HepG2 (cell line): ENCODE data around the gene SLC25A44. TPM values are rescaled to one million over a fixed set of nuclear protein-coding genes. Genes with fewer than 3 reads are reported as not detected.

Experiments used
- ATAC-seq: fragments of 200-7000 bp; cut with Tn5 transposase; 3 replicates; pipeline ENCODE4 v1.9.1; 2020; ENCODE audit warnings: mild to moderate bottlenecking, moderate library complexity
- BruUV-seq: library from RNA; stranded (reverse); fragments of 400-500 nt; replicated peaks from 2 replicates; lab custom pipeline; 2021; lab: Mats Ljungman, UMichigan
- CTCF ChIA-PET: fragments of 300-600 bp; formaldehyde crosslinking; extraction: SDS; loops from one replicate; lab custom pipeline; 2021; ENCODE audit warnings: low total read pairs, inconsistent platforms, low intra/inter-chr PET ratio; lab: Yijun Ruan, JAX
- POLR2A ChIA-PET: fragments of 350-600 bp; sonication (Branson Sonifier 250); formaldehyde crosslinking; loops from one replicate; lab custom pipeline; 2020; ENCODE audit warnings: antibody characterized with exemption, inconsistent platforms; lab: Yijun Ruan, JAX
- DNase-seq: peaks from one replicate; pipeline ENCODE4 v3.0.0-alpha.2; 2015; ENCODE audit warnings: low spot score
- FAIRE-seq: peaks from 3 replicates; lab custom pipeline; 2011; peaks lifted over from hg19 to GRCh38; lab: Jason Lieb, UNC
- H2AFZ ChIP-seq: one replicate; pipeline ENCODE4 v1.6.1; 2011; ENCODE audit warnings: low read length, inconsistent platforms
- H3K27ac ChIP-seq: fragments of 300-600 bp; 3 replicates; pipeline ENCODE4 v1.8.0; 2011; ENCODE audit warnings: mixed run types, mild to moderate bottlenecking, mixed read lengths, low read length, inconsistent platforms; ENCODE audit not compliant: insufficient read depth; ENCODE audit errors: extremely low read length
- H3K27me3 ChIP-seq, 2 experiments: fragments of 200-600 bp in 1 of 2; 2 replicates in 1 of 2; 3 replicates in 1 of 2; pipeline versions ENCODE4 v1.6.0 to v1.8.0; 2011; ENCODE audit warnings: low read length in 2 of 2, mild to moderate bottlenecking in 2 of 2, moderate library complexity in 2 of 2, inconsistent platforms in 1 of 2; ENCODE audit not compliant: insufficient read depth in 2 of 2, control insufficient read depth in 1 of 2
- H3K36me3 ChIP-seq, 2 experiments: fragments of 200-600 bp in 1 of 2; replicated peaks in 1 of 2; 2 replicates in 1 of 2; 3 replicates in 1 of 2; pipeline versions ENCODE4 v1.5.1 to v1.8.0; 2011; ENCODE audit warnings: low read length in 2 of 2, inconsistent platforms in 1 of 2; ENCODE audit not compliant: insufficient read depth in 2 of 2, control insufficient read depth in 1 of 2
- H3K4me1 ChIP-seq: 2 replicates; pipeline ENCODE4 v1.5.1; 2012; ENCODE audit warnings: low read length, inconsistent platforms; ENCODE audit not compliant: insufficient read depth
- H3K4me2 ChIP-seq: 2 replicates; pipeline ENCODE4 v1.6.0; 2011; ENCODE audit warnings: low read depth, low read length, inconsistent platforms
- H3K4me3 ChIP-seq, 3 experiments: fragments of 200-600 bp in 1 of 3; sonication (generic), shearing (Covaris generic) in 1 of 3; replicated peaks in 1 of 3; 2 replicates each; pipeline ENCODE4 v1.5.1; 2011 to 2016; ENCODE audit warnings: low read length in 3 of 3, inconsistent platforms in 2 of 3, low read depth in 2 of 3, mild to moderate bottlenecking in 2 of 3, control low read depth in 1 of 3, mixed read lengths in 1 of 3; ENCODE audit not compliant: insufficient read depth in 1 of 3
- H3K79me2 ChIP-seq: one replicate; pipeline ENCODE4 v1.6.1; 2011; ENCODE audit warnings: low read length, inconsistent platforms; ENCODE audit not compliant: insufficient read depth
- H3K9ac ChIP-seq: 2 replicates; pipeline ENCODE4 v1.6.0; 2011; ENCODE audit warnings: mild to moderate bottlenecking, low read depth, low read length, inconsistent platforms; ENCODE audit not compliant: insufficient read depth
- H3K9me3 ChIP-seq: 2 replicates; pipeline ENCODE4 v1.5.1; 2012; ENCODE audit warnings: mild to moderate bottlenecking, low read length
- H4K20me1 ChIP-seq: 2 replicates; pipeline ENCODE4 v1.6.0; 2011; ENCODE audit warnings: inconsistent platforms, mild to moderate bottlenecking, low read length, moderate library complexity; ENCODE audit not compliant: insufficient read depth
- HMGXB4 ChIP-seq, 2 experiments: sonication (generic) in 1 of 2; formaldehyde crosslinking in 1 of 2; IDR thresholded peaks; 2 replicates each; pipeline versions ENCODE4 v1.4.0 to v1.6.1; 2018 to 2020; ENCODE audit warnings: missing genetic modification reagents in 2 of 2, borderline replicate concordance in 1 of 2, low read depth in 1 of 2, mild to moderate bottlenecking in 1 of 2, missing biosample characterization in 1 of 2
- HNRNPL ChIP-seq: fragments of 200-400 bp; formaldehyde crosslinking; IDR thresholded peaks from 2 replicates; pipeline ENCODE4 v1.6.1; 2017; ENCODE audit warnings: mild to moderate bottlenecking, low read depth, low read length
- MYNN ChIP-seq: sonication (generic); formaldehyde crosslinking; IDR thresholded peaks from 2 replicates; pipeline ENCODE4 v1.4.0; 2020; ENCODE audit warnings: mild to moderate bottlenecking, low read depth, missing genetic modification reagents
- MZF1 ChIP-seq: sonication (generic); formaldehyde crosslinking; IDR thresholded peaks from 2 replicates; pipeline ENCODE4 v1.8.1; 2023; ENCODE audit warnings: mild to moderate bottlenecking, missing genetic modification reagents, borderline replicate concordance
- NCOA2 ChIP-seq: sonication (generic); formaldehyde crosslinking; IDR thresholded peaks from 2 replicates; pipeline ENCODE4 v1.8.0; 2022; ENCODE audit warnings: inconsistent platforms
- NFKBIZ ChIP-seq: IDR thresholded peaks from 2 replicates; pipeline ENCODE4 v1.6.1; 2018; ENCODE audit warnings: missing genetic modification reagents, missing compliant biosample characterization
- PRDM15 ChIP-seq: sonication (generic); formaldehyde crosslinking; IDR thresholded peaks from 2 replicates; pipeline ENCODE4 v1.4.0; 2020; ENCODE audit warnings: missing genetic modification reagents
- SIX1 ChIP-seq: sonication (generic); formaldehyde crosslinking; IDR thresholded peaks from 2 replicates; pipeline ENCODE4 v1.4.0; 2020; ENCODE audit warnings: missing genetic modification reagents, borderline replicate concordance
- TAF1 ChIP-seq: sonication (generic); formaldehyde crosslinking; IDR thresholded peaks from 2 replicates; pipeline ENCODE4 v1.4.0; 2020; ENCODE audit warnings: missing genetic modification reagents
- ZBTB38 ChIP-seq: sonication (generic); formaldehyde crosslinking; IDR thresholded peaks from 2 replicates; pipeline ENCODE4 v1.5.1; 2020; ENCODE audit warnings: mild to moderate bottlenecking, missing genetic modification reagents
- ZC3H4 ChIP-seq: sonication (generic); formaldehyde crosslinking; IDR thresholded peaks from 2 replicates; pipeline ENCODE4 v1.4.0; 2020; ENCODE audit warnings: missing genetic modification reagents, borderline replicate concordance
- ZFP62 ChIP-seq: sonication (generic); formaldehyde crosslinking; IDR thresholded peaks from 2 replicates; pipeline ENCODE4 v1.4.0; 2020; ENCODE audit warnings: missing genetic modification reagents
- ZNF121 ChIP-seq: sonication (generic); formaldehyde crosslinking; IDR thresholded peaks from 2 replicates; pipeline ENCODE4 v1.5.0; 2020; ENCODE audit warnings: mild to moderate bottlenecking, missing genetic modification reagents
- WGBS: methylation state at CpG from one replicate; pipeline ENCODE4 v1.1.6; 2017; ENCODE audit warnings: low lambda C conversion rate; 5-methylcytosine and 5-hydroxymethylcytosine counted together
- in situ Hi-C: cut with HindIII; loops from 2 replicates; pipeline ENCODE4 v1.10.0; 2017; ENCODE audit warnings: low pct_unique_long_range_greater_than_20kb; ENCODE audit not compliant: extremely low pct_ligation_motif_present
- intact Hi-C: fragments of 100-400 bp; cut with micrococcal nuclease; formaldehyde crosslinking; loops from one replicate; pipeline ENCODE4 v1.10.0; 2022; ENCODE audit not compliant: unreplicated experiment
- polyA plus RNA-seq, 8 experiments: library from polyadenylated mRNA; depleted of rRNA in 3 of 8; stranded (reverse) in 7 of 8; unstranded in 1 of 8; fragments of >200 nt; fragmentation: Illumina TruSeq in 4 of 8; extraction: Trizol in 4 of 8; gene quantifications; 2 replicates each; pipeline versions ENCODE4 v1.2.1 to v1.2.3, GENCODE V29; 2011 to 2016; ENCODE audit warnings: low read depth in 4 of 8, missing spikeins in 1 of 8, mixed read lengths in 1 of 8; ENCODE audit not compliant: insufficient read depth in 1 of 8
- total RNA-seq, 5 experiments: library from RNA; depleted of rRNA; stranded (reverse); fragments of >200 nt; fragmentation: Illumina TruSeq; extraction: Trizol; gene quantifications; 2 replicates each; pipeline ENCODE4 v1.2.3, GENCODE V29; 2016; ENCODE audit warnings: low read depth in 1 of 5

SLC25A44 gene
- total and polyA plus RNA-seq, 2 of the 13 experiments (the other 11 are each of a cell fraction or from before 2014, with no cell fraction given) = 10.7 to 13.4 TPM

DNA sequence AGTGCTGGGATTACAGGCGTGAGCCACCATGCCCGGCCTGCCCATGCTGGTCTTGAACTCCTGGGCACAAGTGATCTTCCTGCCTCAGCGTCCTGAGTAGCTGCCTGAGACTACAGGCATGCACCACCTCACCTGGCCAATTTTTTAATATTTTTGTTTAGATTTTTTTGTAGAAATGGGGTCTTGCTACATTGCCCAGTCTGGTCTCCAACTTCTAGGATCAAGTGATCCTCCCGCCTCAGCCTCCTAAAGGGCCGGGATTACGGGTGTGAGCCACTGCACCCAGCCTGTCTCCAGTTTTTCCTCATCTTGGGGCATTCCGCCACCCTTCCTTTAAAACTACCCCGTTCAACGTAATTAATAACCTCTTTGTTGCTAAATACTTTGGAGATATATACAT lies 26.3 kb downstream of the SLC25A44 start:
- no peaks in the 10 kb centered on the region for H3K9me3 ChIP-seq
- WGBS = 96% methylated on average over 9 of the region's 9 CpGs
- FAIRE-seq = no peak
- intact Hi-C loops (no loop called here), in situ Hi-C loops (no loop called here)
- BruUV-seq = no TSS peak
- H3K4me2 ChIP-seq = no peak overlapping the region
- ChIA-PET POLR2A (interaction anchor here (1.3 kb wide), 1 partner anchor 27 kb away, joined by 4 read pairs; the partner anchor contains the start of gene SLC25A44), CTCF (no interaction called here)
- no peak overlapping the region for H2AFZ ChIP-seq
- peaks cover 16 to 33% of the 10 kb centered on the region in 2 experiments; a peak in 4 of 5 replicates for H3K36me3 ChIP-seq
- peaks cover 26% of the 10 kb centered on the region for H3K4me1 ChIP-seq
- DNase-seq = no peak
- no peaks in the 10 kb centered on the region for H3K27me3 ChIP-seq
- peaks cover 12% of the 10 kb centered on the region for H3K79me2 ChIP-seq
- TF ChIP-seq SIX1 (CRISPR knock-in tag) (no peak), NFKBIZ (no peak), ZNF121 (CRISPR knock-in tag) (peak; percentile 68; the same call in 1 of the 2 replicates), MZF1 (CRISPR knock-in tag) (no peak)
- no peak for ATAC-seq
- H4K20me1 ChIP-seq = no peaks in the 10 kb centered on the region
- H3K4me3 ChIP-seq = no peak overlapping the region
- H3K9ac ChIP-seq = no peak overlapping the region
- no peak overlapping the region for H3K27ac ChIP-seq

- ChIA-PET POLR2A (interaction anchor here (4.5 kb wide), 1 partner anchor 10 kb away, joined by 61 read pairs; the partner anchor contains the start of gene PMF1), CTCF (no interaction called here)
- no peak overlapping the region for H3K4me3 ChIP-seq
- 95% methylated on average over 12 of the region's 13 CpGs for WGBS
- FAIRE-seq (no peak), ATAC-seq (no peak), DNase-seq (no peak)
- no TSS peak for BruUV-seq
- H3K9ac ChIP-seq = no peak overlapping the region
- no peak overlapping the region for H3K27ac ChIP-seq
- H2AFZ ChIP-seq = no peak overlapping the region
- no peaks in the 10 kb centered on the region for H4K20me1 ChIP-seq
- H3K27me3 ChIP-seq = no peaks in the 10 kb centered on the region
- intact Hi-C loops = no loop called here
- H3K79me2 ChIP-seq = peaks cover 6% of the 10 kb centered on the region
- peaks cover 25% of the 10 kb centered on the region for H3K4me1 ChIP-seq
- in situ Hi-C loops = no loop called here
- H3K36me3 ChIP-seq = peaks cover 18 to 42% of the 10 kb centered on the region in 2 experiments
- H3K4me2 ChIP-seq = no peak overlapping the region
- no peaks in the 10 kb centered on the region for H3K9me3 ChIP-seq
- no peak for TF ChIP-seq PRDM15
- TF ChIP-seq HMGXB4 (CRISPR knock-in tag; IDR thresholded peaks at IDR 0.05; ENCODE audit: borderline replicate concordance in 1 of 2, low read depth in 1 of 2) = no peak
- TF ChIP-seq NCOA2 (CRISPR knock-in tag) = no peak
- TF ChIP-seq MYNN (CRISPR knock-in tag) = no peak
- no peak for TF ChIP-seq ZC3H4 (CRISPR knock-in tag)
- no peak for TF ChIP-seq HNRNPL
- no peak for TF ChIP-seq ZBTB38 (CRISPR knock-in tag)
- no peak for TF ChIP-seq ZFP62 (CRISPR knock-in tag)
- no peak for TF ChIP-seq TAF1
Observed at GRCh38 chr1:156221986-156222692, 28.2 kb downstream of the SLC25A44 start.
